Measurements from ENCODE around the gene CD55.

Gene CD55

GRCh38 chr1:207331354-207332313 is 10.2 kb downstream of the CD55 start:
- DNase-seq: no peak

DNA sequence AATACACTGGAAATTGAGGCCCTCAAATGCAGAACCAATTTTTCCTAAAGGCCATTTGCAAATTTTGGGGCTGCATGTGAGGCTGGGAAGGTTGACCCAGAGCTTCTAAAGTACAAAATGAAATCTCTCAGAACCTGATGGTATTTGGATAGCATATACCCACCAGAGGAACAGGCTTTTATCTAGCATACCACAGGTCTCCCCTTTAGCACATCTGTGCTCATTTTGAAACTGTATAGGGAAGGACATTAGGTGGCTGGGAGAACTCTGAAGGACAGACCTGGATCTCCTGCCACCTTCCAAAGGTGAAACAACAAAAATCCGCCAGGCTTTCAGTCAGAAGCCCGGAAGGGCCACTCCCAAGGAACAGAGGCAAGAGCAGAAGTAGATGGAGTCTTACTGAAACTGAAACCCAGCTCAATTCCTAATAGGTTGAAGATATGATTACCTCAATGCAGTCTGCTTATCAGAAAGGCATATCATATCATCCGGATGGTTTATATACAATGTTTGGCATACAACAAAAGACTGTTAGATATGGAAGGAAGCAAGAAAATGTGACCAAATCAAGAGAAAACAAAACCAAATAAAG is 11.6 kb downstream of the CD55 start:
- no peak for DNase-seq

- DNase-seq: no peak
Measured at GRCh38 chr1:207333620-207334019, 12.1 kb downstream of the CD55 start.

DNA sequence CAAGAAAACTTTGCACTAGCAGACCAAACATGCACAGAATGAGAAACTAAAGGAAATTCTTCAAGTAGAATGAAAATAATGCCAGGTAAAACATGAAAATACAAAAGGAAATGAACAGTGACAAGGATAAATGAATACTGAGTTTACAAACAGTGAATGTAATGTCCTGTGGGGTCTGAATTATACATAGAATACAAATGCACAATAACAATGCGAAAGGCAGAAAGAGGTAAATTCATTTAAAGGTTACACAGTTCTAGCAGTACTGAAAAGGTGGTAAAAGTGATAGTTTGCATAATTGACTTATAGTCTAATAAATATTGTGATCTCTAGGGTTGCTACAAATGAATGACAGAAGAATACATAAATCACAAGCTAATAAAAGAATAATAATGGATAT is 12.9 kb downstream of the CD55 start:
- no peak for DNase-seq

DNA sequence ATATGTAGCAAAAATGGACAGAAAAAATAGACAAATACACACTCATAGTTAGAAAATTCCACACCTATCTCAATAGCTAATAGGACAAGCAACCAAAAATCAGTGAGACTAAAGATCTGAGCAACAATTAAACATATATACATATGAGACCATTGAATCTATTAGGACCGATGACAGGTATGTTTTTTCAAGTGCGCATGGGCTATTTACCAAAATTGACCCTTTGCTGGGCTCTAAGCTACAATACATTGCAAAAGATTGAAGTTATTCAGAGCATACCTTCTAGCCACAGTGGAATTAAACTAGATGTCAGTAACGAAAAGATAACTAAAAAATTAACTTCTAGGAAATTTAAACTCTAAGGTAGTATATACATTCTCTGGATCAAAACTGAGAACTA is 13.7 kb downstream of the CD55 start:
- no peak for DNase-seq

GRCh38 chr1:207335695-207336363 is 14.4 kb downstream of the CD55 start:
- peak; percentile 63 for DNase-seq

DNA sequence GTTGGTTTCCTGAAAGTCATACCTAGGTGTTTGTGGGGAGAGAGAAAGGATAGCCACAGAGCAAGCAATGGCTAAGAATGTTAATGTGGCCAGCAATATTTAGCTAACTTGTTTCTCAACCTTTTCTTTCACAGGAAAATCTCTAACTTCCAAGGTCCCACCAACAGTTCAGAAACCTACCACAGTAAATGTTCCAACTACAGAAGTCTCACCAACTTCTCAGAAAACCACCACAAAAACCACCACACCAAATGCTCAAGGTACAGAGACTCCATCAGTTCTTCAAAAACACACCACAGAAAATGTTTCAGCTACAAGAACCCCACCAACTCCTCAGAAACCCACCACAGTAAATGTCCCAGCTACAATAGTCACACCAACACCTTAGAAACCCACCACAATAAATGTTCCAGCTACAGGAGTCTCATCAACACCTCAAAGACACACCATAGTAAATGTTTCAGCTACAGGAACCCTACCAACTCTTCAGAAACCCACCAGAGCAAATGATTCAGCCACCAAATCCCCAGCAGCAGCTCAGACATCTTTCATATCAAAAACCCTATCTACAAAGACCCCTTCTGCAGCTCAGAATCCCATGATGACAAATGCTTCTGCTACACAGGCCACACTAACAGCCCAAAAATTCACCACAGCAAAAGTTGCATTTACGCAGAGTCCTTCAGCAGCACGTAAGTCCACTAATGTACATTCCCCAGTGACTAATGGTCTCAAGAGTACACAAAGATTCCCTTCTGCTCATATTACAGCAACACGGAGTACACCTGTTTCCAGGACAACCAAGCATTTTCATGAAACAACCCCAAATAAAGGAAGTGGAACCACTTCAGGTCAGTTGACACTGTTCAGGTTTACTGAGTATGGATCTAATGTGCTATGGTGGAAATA is 15.3 kb downstream of the CD55 start:
- peak; percentile 81 for DNase-seq

DNA sequence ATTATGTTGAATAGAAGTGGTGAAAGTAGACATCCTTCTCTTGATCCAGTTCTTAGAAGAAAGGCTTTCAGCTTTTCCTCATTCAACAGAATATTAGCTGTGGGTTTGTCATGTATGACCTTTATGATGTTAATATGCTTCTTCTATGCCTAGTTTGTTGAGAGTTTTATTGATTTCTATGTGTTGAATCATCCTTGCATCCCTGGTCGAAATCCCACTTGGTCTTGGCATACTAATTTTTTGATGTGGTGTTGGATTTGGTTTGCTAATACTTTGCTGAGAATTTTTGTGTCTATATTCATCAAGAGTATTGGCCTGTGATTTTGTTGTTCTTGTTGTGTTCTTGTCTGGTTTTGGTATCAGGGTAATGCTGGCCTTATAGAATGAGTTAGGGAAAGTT is 20.9 kb downstream of the CD55 start:
- no peak for DNase-seq

GRCh38 chr1:207343675-207344074 is 22.2 kb downstream of the CD55 start:
- no peak for DNase-seq

DNA sequence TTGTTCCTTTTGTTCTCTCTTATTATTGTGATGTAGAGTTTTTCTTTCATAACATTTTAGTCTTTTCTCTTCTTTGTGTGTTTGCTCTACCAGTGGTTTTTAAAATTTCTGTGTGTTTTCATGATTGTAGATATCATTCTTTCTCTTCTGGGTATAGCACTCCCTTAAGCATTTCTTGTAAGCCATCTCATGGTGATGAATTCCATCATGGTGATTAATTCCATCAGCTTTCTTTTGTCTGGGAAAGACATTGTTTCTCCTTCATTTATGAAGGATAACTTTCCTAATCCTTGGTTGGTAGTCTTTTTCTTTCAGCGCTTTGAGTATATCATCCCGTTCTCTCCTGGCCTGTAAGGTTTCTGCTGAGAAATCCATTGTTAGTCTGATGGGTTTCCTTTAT is 22.7 kb downstream of the CD55 start:
- no peak for DNase-seq

- peak; percentile 38 for DNase-seq
Measured at GRCh38 chr1:207345644-207346477, 24.4 kb downstream of the CD55 start.

GRCh38 chr1:207346513-207346912 is 25.0 kb downstream of the CD55 start:
- no peak for DNase-seq

DNA sequence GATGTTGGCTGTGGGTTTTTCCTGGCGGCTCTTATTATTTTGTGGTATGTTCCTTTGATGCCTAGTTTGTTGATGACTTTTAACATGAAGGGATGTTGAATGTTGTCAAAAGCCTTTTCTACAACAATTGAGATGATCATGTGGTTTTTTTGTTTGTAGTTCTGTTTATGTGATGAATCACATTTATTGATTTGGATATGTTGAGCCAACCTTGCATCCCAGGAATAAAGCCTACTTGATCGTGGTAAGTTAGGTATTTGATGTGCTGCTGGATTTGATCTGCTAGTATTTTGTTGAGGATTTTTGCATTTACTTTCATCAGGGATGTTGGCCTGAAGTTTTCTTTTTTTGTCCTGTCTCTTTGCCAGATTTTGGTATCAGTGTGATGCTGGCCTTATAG is 28.5 kb downstream of the CD55 start:
- DNase-seq: no peak

GRCh38 chr1:207352554-207352953 is 31.1 kb downstream of the CD55 start:
- no peak for DNase-seq

DNA sequence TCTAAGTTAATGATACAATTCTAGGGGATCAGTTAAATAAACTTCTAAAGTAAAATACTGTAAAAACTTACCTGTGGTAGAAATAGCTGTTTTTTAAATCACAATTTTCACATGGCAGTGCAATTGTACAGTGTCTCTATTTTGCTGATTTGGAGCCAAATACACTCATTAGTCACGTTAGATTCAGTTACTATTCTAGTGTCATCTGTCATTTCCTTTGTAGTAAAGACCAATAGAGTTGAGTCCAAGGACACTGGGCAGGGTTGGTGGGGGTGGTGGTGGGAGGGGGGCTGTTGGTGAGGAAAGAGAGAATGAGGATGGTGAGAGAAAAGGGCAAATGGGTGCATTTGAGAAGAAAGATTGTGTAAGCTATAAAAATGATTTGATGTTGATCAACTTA is 33.6 kb downstream of the CD55 start:
- DNase-seq: no peak

- DNase-seq: no peak
Measured at GRCh38 chr1:207355513-207356295, 34.2 kb downstream of the CD55 start.

DNA sequence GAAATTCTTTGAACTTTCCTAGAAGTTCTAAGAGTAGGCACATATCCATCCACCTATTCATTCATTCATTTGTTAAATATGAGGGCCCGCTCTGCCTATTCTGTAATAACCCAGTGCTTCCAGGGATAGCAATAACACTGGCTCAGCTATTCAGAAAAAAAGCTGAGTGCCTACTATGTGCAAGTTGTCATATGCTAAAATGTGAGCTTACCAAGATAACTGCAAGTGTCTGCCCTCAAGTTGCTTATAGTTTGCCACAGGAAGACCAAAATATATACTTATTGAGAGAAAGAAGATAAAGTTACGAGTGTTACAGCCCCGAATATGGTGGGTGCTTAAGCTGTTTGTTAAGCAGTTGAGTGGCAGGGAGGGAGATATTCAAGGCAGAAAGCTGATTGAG is 39.6 kb downstream of the CD55 start:
- DNase-seq: no peak

DNA sequence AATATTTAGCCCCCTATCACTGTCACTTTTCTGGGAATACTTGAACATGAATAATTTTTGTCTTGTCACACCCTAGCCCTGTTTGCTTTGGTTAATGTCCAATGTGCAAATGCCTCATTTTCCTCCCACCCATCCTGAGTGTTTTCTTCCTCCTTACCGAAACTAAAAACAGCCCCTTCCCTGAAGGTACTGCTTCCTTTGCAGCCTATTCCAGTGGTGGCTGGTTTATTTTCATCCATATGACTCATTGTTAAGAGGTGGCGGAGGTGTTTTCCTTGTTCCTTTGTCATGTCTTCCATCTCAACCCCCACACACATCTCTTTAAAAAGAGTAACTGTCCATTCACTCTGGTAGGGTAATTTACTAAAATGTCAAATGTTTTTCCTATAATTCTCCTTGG is 40.4 kb downstream of the CD55 start:
- DNase-seq: no peak

DNA sequence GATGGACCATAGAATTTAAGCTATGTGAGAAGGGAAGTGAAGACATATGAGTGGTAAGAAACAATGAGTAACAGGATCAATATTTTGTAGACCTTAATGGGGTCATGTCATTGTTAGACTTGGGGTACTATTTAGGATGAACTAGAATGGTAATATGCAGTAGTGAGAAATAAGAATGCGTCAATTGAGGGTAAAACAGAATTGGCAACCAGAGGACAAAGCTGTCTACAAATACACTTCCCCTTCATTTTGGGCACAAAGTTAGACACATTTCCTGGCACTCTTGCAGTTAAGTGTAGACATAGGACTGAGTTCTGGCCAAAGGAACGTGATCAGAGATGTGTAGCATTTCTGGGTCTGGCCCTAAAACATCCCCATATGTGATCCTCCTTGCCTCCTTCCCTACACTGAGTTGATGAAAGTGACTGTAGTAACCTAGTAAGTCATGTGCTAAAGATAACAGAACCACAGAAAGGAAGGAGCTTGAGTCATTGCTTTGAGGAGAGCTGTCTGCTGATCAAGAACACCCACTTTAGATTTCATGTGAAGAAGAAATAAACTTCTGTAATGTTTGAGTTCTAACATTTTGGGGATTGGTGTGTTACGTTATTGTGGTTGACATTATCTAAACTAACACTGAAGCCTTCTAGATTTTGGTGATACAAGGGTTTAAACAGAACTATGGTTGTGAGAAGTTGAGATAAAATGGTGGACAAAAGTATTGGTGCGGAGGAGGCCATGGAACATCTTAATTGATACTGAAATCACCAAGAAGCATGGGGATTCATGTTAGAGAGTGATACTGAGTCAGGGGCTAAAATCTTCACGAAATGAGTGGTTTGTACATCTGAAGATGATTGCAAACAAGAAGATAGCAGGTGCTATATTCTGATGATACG is 41.7 kb downstream of the CD55 start:
- DNase-seq: peak; percentile 73

- DNase-seq: no peak
Measured at GRCh38 chr1:207363871-207364270, 42.4 kb downstream of the CD55 start.
